ENCODE data around the gene CORO6. TPM values are rescaled to one million over a fixed set of nuclear protein-coding genes. Genes with fewer than 3 reads are reported as not detected.

Gene CORO6
- total and polyA plus RNA-seq, 12 donors, result 53.2 to 262 (median 90.9) TPM

DNA sequence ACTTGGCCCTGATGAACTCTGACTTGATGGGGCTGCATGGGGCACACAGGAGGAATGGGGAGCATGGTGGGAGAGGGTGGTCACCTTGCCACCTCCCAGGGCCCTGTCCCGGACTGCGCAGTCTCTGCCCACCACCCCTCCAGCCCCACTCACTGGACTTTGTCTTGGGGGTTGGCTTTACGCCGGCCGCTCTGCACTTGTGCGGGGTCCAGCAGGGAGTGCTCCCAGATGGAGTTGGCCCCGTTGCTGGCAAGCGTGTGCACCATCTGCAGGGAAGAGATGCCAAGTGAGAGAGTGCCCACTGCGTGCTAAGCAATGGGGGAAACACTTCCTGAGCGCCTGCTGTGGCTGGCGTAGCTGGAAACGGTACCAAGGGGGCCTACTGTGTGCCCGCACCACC, 39.9 kb downstream of the CORO6 start:
- ATAC-seq, result no peak
- DNase-seq, result no peak
- H3K27me3 ChIP-seq, result no peaks in the 10 kb centered on the region
- TF ChIP-seq, protein P1, sequence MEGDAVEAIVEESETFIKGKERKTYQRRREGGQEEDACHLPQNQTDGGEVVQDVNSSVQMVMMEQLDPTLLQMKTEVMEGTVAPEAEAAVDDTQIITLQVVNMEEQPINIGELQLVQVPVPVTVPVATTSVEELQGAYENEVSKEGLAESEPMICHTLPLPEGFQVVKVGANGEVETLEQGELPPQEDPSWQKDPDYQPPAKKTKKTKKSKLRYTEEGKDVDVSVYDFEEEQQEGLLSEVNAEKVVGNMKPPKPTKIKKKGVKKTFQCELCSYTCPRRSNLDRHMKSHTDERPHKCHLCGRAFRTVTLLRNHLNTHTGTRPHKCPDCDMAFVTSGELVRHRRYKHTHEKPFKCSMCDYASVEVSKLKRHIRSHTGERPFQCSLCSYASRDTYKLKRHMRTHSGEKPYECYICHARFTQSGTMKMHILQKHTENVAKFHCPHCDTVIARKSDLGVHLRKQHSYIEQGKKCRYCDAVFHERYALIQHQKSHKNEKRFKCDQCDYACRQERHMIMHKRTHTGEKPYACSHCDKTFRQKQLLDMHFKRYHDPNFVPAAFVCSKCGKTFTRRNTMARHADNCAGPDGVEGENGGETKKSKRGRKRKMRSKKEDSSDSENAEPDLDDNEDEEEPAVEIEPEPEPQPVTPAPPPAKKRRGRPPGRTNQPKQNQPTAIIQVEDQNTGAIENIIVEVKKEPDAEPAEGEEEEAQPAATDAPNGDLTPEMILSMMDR (IDR thresholded peaks at IDR 0.05), result no peak
- no peak overlapping the region for H3K4me3 ChIP-seq
- H3K9me3 ChIP-seq, result no peaks in the 10 kb centered on the region
- H3K4me1 ChIP-seq, result peaks cover 7 to 74% (median 48%) of the 10 kb centered on the region in 9 donors
- H3K27ac ChIP-seq, result peak overlapping the region in 1 of 10 donors; percentile 90
- H3K36me3 ChIP-seq, result peaks cover 0 to 59% (median 15%) of the 10 kb centered on the region in 9 donors
- intact Hi-C loops (cut with DNase I), result loop anchor here in 2 of 10 donors (5.0 kb wide), 2 partner anchors 195 to 510 kb away; no protein-coding TSS in a partner anchor
- WGBS, 2 donors, result 88 to 95% methylated on average over 13 of the region's 13 CpGs

- Histone ChIP-seq H3K9me3 (no peaks in the 10 kb centered on the region), H3K27ac (no peak overlapping the region), H3K4me1 (peaks cover 2 to 69% (median 43%) of the 10 kb centered on the region in 9 donors), H3K36me3 (peaks cover 0 to 64% (median 20%) of the 10 kb centered on the region in 9 donors), H3K27me3 (no peaks in the 10 kb centered on the region), H3K4me3 (no peak overlapping the region)
- TF ChIP-seq, protein P1 (IDR thresholded peaks at IDR 0.05), result no peak
- 81 to 82% methylated on average over 10 of the region's 10 CpGs for WGBS, 2 donors
- ATAC-seq, result no peak
- intact Hi-C loops (cut with DNase I), result loop anchor here in 2 of 10 donors (5.0 kb wide), 2 partner anchors 195 to 510 kb away; no protein-coding TSS in a partner anchor
- DNase-seq, result no peak
Measured at GRCh38 chr17:29582254-29582765, 40.4 kb downstream of the CORO6 start.

DNA sequence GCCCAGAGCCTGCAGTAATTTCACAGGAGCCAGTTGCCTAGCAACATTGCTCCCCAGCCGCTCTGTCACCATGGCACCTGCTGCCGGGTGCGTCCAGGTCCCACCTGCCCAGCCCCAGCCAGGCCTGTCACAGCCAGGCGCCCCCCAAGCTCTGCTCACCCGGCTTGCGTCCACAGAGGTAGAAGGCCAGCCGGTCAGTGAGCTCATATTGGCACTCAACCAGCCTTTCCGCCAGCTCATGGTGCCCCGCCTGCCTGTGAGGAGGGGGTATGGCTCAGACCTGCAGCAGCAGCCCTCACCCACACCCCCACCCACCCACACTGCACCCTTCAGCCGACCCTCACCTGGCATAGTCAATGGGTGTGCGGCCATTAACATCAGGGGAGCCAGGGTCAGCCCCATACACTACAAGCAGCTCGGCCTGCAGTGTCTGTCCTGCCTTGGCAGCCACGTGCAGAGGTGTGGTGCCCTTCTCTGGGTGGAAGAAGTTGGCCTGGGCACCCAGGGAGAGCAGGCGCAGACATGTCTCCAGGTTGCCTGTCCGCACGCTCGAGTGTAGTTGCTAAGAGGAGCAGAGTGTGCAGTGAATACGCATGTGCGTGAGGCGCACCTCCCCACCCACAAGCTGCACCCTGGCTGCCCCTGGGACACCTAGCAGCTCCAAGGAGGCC, 41.0 kb downstream of the CORO6 start:
- WGBS, 2 donors, result 91 to 92% methylated on average over 20 of the region's 20 CpGs
- Histone ChIP-seq H3K4me3 (no peak overlapping the region), H3K27ac (no peak overlapping the region), H3K4me1 (peaks cover under 1 to 63% (median 37%) of the 10 kb centered on the region in 9 donors), H3K9me3 (no peaks in the 10 kb centered on the region), H3K27me3 (no peaks in the 10 kb centered on the region), H3K36me3 (peaks cover 0 to 70% (median 25%) of the 10 kb centered on the region in 9 donors)
- intact Hi-C loops (cut with DNase I), result loop anchor here in 2 of 10 donors (5.0 kb wide), 2 partner anchors 196 to 511 kb away; no protein-coding TSS in a partner anchor
- DNase-seq (no peak), ATAC-seq (no peak)
- TF ChIP-seq, protein P1 (IDR thresholded peaks at IDR 0.05), result no peak

- Histone ChIP-seq H3K9me3 (no peaks in the 10 kb centered on the region), H3K27ac (peak overlapping the region in 3 of 10 donors; percentile 23 to 34 (median 24)), H3K4me3 (no peak overlapping the region), H3K27me3 (no peaks in the 10 kb centered on the region), H3K36me3 (peaks cover 8 to 86% (median 41%) of the 10 kb centered on the region in 9 donors), H3K4me1 (peaks cover 0 to 47% (median 24%) of the 10 kb centered on the region in 9 donors)
- 63 to 64% methylated on average over 15 of the region's 15 CpGs for WGBS, 2 donors
- TF ChIP-seq, protein P1 (IDR thresholded peaks at IDR 0.05), result peak; percentile 85 to 93 (median 91)
- intact Hi-C loops (cut with DNase I), result loop anchor here in 6 of 10 donors (1.0 to 10.0 kb wide), 5 partner anchors 11 to 512 kb away; partner anchors contain the start of gene CORO6 (in 1 of the 6)
- DNase-seq, result peak; percentile 81 to 87
- peak; percentile 62 to 81 (median 73) for ATAC-seq
Measured at GRCh38 chr17:29579866-29580771, 42.6 kb downstream of the CORO6 start.
